Measurements from ENCODE around the gene RAPGEF2. TPM values are rescaled to one million over a fixed set of nuclear protein-coding genes. Genes with fewer than 3 reads are reported as not detected.
"Not testable (repeated sequence)": the region's sequence is repeated elsewhere in the genome, so short reads cannot be mapped to it uniquely, and the experiment has no call there.

Gene RAPGEF2
- total and polyA plus RNA-seq, 2 donors from 2014 or later = 6.9 to 50.6 TPM

DNA sequence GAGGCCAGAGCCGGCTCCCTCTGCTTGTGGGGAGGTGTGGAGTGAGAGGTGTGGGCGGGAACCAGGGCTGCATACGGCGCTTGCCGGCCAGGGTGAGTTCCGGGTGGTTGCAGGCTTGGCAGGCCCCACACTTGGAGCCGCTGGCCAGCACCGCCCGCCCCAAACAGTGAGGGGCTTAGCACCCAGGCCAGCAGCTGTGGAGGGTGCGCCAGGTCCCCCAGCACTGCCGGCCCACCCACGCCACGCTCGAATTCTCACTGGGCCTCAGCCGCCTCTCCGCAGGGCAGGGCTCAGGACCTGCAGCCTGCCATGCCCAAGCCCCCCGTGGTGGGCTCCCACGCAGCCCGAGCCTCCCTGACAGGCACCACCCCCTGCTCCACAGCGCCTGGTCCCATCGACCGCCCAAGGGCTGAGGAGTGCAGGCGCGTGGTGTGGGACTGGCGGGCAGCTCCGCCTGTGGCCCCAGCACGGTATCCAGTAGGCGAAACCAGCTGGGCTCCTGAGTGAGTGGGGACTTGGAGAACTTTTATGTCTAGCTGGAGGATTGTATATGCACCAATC, 275.3 kb downstream of the RAPGEF2 start:
- Histone ChIP-seq H3K4me3 (ENCODE audit: low read length in 3 of 3) (no peak overlapping the region), H3K27me3 (ENCODE audit: control insufficient read depth, insufficient read depth, low read length) (no peaks in the 10 kb centered on the region), H3K36me3 (ENCODE audit: control insufficient read depth in 2 of 3, insufficient read depth in 3 of 3, low read length in 3 of 3) (no peaks in the 10 kb centered on the region), H3K4me1 (ENCODE audit: control insufficient read depth in 2 of 3, insufficient read depth in 2 of 3, low read depth in 1 of 3, low read length in 3 of 3) (no peaks in the 10 kb centered on the region), H3K9ac (ENCODE audit: low read length in 3 of 3) (no peak overlapping the region), H3K27ac (ENCODE audit: low read depth in 2 of 2, low read length in 2 of 2) (no peak overlapping the region), H3K9me3 (ENCODE audit: control insufficient read depth in 2 of 3, insufficient read depth in 1 of 3, low read length in 3 of 3) (no peaks in the 10 kb centered on the region)
- DNase-seq (no peak), FAIRE-seq (no peak)
- intact Hi-C loops (cut with DNase I) = no loop called here
- TF ChIP-seq, protein P1, sequence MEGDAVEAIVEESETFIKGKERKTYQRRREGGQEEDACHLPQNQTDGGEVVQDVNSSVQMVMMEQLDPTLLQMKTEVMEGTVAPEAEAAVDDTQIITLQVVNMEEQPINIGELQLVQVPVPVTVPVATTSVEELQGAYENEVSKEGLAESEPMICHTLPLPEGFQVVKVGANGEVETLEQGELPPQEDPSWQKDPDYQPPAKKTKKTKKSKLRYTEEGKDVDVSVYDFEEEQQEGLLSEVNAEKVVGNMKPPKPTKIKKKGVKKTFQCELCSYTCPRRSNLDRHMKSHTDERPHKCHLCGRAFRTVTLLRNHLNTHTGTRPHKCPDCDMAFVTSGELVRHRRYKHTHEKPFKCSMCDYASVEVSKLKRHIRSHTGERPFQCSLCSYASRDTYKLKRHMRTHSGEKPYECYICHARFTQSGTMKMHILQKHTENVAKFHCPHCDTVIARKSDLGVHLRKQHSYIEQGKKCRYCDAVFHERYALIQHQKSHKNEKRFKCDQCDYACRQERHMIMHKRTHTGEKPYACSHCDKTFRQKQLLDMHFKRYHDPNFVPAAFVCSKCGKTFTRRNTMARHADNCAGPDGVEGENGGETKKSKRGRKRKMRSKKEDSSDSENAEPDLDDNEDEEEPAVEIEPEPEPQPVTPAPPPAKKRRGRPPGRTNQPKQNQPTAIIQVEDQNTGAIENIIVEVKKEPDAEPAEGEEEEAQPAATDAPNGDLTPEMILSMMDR (IDR thresholded peaks at IDR 0.05; ENCODE audit: borderline replicate concordance, extremely low read depth, insufficient read depth) = no peak

DNA sequence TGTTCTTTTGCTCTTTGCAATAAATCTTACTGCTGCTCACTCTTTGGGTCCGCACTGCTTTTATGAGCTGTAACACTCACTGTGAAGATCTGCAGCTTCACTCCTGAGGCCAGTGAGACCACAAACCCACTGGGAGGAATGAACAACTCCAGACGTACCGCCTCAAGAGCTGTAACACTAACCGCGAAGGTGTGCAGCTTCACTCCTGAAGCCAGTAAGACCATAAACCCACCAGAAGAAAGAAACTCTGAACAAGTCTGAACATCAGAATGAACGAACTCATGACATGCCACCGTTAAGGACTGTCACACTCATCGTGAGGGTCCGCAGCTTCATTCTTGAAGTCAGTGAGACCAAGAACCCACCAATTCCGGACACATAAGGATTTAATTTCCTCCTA, 276.2 kb downstream of the RAPGEF2 start:
- H3K27ac ChIP-seq (ENCODE audit: low read depth in 2 of 2, low read length in 2 of 2); H3K36me3 ChIP-seq (ENCODE audit: control insufficient read depth in 2 of 3, insufficient read depth in 3 of 3, low read length in 3 of 3); intact Hi-C loops (cut with DNase I): not testable (repeated sequence)

DNA sequence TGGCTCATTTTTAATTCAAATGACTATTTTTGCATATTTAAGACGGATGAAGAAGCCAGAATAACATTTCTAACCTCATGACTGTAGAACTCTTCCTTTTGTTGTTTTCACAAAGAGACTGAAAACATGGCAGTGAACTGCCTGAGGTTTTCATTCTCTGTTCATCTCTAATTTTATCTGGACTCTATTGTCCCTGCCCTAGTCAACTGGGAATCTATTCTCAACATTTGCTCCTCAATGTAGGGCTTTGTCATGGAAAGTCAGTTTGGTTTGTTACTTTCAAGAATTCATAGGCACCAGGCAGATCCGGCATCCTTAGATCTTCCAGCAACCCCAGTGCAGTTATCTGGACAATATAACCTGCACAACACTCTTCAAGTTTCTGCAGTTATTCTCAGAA, 277.0 kb downstream of the RAPGEF2 start:
- Histone ChIP-seq H3K9ac (ENCODE audit: low read length in 3 of 3) (no peak overlapping the region), H3K9me3 (ENCODE audit: control insufficient read depth in 2 of 3, insufficient read depth in 1 of 3, low read length in 3 of 3) (no peaks in the 10 kb centered on the region), H3K4me1 (ENCODE audit: control insufficient read depth in 2 of 3, insufficient read depth in 2 of 3, low read depth in 1 of 3, low read length in 3 of 3) (no peaks in the 10 kb centered on the region), H3K36me3 (ENCODE audit: control insufficient read depth in 2 of 3, insufficient read depth in 3 of 3, low read length in 3 of 3) (no peaks in the 10 kb centered on the region), H3K27me3 (ENCODE audit: control insufficient read depth, insufficient read depth, low read length) (no peaks in the 10 kb centered on the region), H3K4me3 (ENCODE audit: low read length in 3 of 3) (no peak overlapping the region), H3K27ac (ENCODE audit: low read depth in 2 of 2, low read length in 2 of 2) (no peak overlapping the region)
- no peak for FAIRE-seq
- TF ChIP-seq, protein P1 (IDR thresholded peaks at IDR 0.05; ENCODE audit: borderline replicate concordance, extremely low read depth, insufficient read depth) = no peak
- intact Hi-C loops (cut with DNase I) = no loop called here
- no peak for DNase-seq

More for the DNA sequence above, 276.2 kb downstream of the RAPGEF2 start:
- not testable (repeated sequence) for H3K27me3 ChIP-seq (ENCODE audit: control insufficient read depth, insufficient read depth, low read length); DNase-seq; H3K9ac ChIP-seq (ENCODE audit: low read length in 3 of 3); H3K9me3 ChIP-seq (ENCODE audit: control insufficient read depth in 2 of 3, insufficient read depth in 1 of 3, low read length in 3 of 3); FAIRE-seq; H3K4me1 ChIP-seq (ENCODE audit: control insufficient read depth in 2 of 3, insufficient read depth in 2 of 3, low read depth in 1 of 3, low read length in 3 of 3); H3K4me3 ChIP-seq (ENCODE audit: low read length in 3 of 3)

DNA sequence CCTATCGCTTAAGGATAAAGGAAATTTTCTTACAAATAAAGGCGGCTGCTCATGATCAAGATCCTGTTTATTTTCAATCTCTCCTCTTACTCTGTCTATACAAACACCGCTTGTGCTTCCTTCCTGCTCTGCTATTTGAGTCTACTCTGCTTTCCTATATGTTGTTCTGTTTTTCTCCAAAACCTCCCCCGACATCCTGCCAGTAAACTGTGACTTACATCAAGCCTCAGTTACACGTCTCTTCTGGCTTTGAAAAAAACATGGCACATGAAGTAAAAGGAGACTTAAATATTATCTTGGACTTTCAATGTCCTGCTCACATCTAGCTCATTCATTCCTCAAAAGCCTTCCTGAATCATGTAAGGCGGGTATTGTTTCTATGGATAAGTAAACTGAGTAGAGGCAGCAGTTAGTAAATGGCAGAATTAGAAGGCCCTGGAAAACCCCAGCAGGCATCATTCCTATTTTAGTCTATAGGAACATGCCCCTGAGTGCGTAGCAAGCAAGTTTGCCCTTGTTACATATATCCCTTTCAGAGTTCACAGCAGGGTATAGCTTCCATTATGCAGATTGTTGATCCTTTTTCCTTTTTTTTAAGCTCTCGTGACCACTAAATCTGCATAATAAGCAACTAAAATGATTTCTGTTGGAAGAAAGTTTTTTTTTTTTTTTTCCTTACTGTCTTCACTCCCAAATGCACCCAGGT, 280.1 kb downstream of the RAPGEF2 start:
- Histone ChIP-seq H3K4me3 (ENCODE audit: low read length in 3 of 3) (no peak overlapping the region), H3K9ac (ENCODE audit: low read length in 3 of 3) (no peak overlapping the region), H3K36me3 (ENCODE audit: control insufficient read depth in 2 of 3, insufficient read depth in 3 of 3, low read length in 3 of 3) (no peaks in the 10 kb centered on the region), H3K9me3 (ENCODE audit: control insufficient read depth in 2 of 3, insufficient read depth in 1 of 3, low read length in 3 of 3) (peaks cover 0 to 2% (median 0%) of the 10 kb centered on the region in 3 donors), H3K27me3 (ENCODE audit: control insufficient read depth, insufficient read depth, low read length) (no peaks in the 10 kb centered on the region), H3K27ac (ENCODE audit: low read depth in 2 of 2, low read length in 2 of 2) (no peak overlapping the region), H3K4me1 (ENCODE audit: control insufficient read depth in 2 of 3, insufficient read depth in 2 of 3, low read depth in 1 of 3, low read length in 3 of 3) (no peaks in the 10 kb centered on the region)
- intact Hi-C loops (cut with DNase I) = no loop called here
- FAIRE-seq (no peak), DNase-seq (peak in 2 of 5 donors; percentile 40 to 55)
- TF ChIP-seq, protein P1 (IDR thresholded peaks at IDR 0.05; ENCODE audit: borderline replicate concordance, extremely low read depth, insufficient read depth) = no peak

All from kidney (tissue), 14 donors.